Fibroblast of pulmonary artery (primary cell): Measurements from ENCODE around the gene WNT5A.

ENCODE experiments used
- DNase-seq: peaks from one replicate; pipeline ENCODE4 v3.0.0-alpha.2; 2010; ENCODE audit warnings: low read depth
- H3K4me3 ChIP-seq: replicated peaks from 2 replicates; pipeline ENCODE4 v1.5.1; 2011; ENCODE audit warnings: low read depth, mild to moderate bottlenecking, control low read depth, low read length, moderate library complexity
- TF ChIP-seq, protein P1 (sequence below): IDR thresholded peaks from 2 replicates; pipeline ENCODE4 v1.5.1; 2011; ENCODE audit warnings: mild to moderate bottlenecking, control low read depth, low read length, inconsistent platforms; ENCODE audit errors: missing control alignments

The WNT5A gene

DNA sequence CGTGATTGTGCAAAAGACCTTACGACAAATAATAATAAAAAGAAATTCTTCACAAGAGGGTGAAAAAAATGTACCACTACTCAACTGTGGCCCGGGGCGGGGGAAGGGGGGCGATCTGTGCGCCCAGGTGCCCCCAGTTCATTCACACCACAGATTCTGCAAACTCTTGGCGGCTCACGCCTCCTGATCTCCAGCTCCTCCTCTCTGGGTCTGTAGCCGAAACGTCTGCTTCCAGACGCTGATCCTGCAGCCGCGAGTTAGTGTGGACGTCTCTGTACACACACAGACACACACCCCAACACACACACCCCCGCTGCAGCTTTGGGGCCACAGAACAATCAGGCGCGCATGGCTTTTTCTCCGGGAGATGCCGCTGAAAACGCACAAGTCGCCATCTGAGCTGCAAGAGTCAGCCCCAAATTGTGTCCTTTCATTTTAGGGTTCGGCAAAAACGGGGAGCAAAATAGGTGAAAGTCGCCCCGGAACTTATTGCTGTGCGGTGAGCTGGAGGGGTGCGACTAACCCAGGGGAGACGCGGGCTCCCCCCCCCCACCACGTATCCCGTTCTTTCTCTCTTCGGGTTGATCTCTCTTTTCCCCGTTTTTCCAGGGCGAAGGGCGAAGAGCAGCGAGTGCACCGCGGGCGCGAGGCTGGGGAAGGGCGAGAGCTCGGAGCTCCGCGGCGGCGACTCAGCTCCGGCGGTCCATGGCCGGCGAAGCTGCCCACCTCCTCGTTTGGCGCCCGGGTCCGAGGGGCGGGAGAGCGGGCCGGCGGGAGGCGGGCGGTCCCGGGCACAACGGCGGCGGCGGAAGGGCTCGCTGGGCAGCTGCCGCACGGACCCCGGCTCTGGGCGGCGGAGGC is 505 bp upstream of the WNT5A start:
- H3K4me3 ChIP-seq, result peak overlapping the region; percentile 88
- TF ChIP-seq, protein P1, sequence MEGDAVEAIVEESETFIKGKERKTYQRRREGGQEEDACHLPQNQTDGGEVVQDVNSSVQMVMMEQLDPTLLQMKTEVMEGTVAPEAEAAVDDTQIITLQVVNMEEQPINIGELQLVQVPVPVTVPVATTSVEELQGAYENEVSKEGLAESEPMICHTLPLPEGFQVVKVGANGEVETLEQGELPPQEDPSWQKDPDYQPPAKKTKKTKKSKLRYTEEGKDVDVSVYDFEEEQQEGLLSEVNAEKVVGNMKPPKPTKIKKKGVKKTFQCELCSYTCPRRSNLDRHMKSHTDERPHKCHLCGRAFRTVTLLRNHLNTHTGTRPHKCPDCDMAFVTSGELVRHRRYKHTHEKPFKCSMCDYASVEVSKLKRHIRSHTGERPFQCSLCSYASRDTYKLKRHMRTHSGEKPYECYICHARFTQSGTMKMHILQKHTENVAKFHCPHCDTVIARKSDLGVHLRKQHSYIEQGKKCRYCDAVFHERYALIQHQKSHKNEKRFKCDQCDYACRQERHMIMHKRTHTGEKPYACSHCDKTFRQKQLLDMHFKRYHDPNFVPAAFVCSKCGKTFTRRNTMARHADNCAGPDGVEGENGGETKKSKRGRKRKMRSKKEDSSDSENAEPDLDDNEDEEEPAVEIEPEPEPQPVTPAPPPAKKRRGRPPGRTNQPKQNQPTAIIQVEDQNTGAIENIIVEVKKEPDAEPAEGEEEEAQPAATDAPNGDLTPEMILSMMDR, result no peak
- peak; percentile 70 for DNase-seq

DNA sequence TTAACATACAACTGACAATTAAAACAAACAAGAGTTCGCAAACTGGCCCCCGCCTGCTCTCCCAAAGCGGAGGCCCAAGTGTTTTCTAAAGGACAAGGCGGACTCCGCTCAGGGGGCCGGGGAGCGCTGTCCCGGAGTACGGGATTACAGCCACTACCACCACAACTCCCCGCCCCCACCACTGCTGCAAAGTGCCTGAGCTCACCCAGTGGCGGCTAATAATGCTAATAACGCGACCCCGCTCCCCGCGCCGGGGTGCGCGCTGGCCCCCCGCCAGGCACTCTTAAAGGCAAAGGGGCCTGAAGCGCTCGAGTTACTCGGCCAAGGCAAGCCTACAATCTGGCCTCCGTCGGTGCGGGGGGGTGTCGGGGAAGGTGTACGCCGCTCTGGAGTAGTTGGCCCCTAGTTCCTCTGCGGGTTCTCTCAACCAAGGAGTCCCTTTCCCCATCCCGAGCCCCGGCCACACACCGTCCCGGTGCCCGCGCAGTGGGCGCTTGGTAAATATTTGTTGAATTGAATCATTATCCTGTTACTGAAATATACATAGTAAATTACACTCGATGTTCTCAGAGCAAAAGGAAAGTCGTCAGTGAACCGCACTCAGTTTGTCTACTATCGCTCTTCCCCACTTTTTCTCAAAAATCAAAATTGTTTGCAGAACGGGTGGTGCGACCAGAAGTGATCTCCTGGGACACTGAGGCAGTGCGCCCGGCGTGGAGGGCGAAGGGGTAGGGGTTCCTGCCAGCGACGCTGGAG is 827 bp downstream of the WNT5A start:
- DNase-seq, result peak; percentile 79
- TF ChIP-seq, protein P1, result no peak
- H3K4me3 ChIP-seq, result peak overlapping the region; percentile 88

DNA sequence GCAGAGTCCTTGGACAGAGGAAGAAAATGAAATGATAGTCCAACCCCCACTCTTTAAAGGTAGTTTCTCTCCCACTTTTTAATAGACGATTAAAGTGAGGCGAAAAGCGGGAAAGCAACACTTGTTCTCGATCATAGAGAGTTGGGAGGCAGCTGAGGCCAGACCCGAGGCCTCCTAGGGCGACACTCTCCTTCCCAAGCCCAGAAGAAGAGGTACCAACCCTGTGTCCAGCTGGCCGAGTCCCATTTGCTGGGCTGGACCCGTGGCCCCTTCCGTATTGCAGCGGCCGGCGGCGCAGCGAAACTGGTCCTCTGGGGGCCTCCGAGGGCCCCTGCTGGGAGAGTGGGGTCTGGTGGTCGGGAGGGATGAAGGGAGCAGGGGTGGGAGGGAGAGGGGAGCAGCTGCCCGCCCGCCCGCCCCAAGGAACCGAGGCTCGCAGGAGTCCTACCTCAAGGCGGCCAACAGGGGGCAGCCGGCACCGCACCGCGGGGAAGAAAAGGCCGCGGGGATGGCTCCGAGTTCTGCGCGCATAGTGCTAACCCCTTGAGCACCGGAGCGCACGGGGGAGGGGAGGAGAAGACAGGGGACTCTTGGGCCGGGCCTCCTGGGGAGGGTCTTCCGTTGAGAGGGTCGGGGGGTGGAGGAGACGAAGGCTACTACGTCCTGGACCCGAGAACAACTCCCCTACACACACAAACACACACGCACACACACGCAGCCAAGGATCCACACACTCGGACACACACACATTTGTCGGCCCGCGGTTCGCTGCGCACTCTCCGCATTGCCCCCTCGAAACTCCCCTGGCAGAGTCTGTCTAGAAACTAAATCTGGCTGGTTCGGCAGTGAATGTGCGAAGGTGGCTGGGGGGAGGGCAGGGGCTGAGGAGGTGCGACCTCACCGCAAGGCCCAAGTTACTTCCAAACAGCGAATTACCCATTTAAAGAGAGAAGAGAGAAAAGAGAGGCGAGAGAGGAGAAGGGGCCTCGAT is 2.0 kb downstream of the WNT5A start:
- peak overlapping the region; percentile 88 for H3K4me3 ChIP-seq
- peak; percentile 89 for DNase-seq
- TF ChIP-seq, protein P1, result peak; percentile 52

GRCh38 chr3:55484191-55484689 is 2.9 kb downstream of the WNT5A start:
- TF ChIP-seq, protein P1, result no peak
- DNase-seq, result no peak
- H3K4me3 ChIP-seq, result peak overlapping the region; percentile 88

DNA sequence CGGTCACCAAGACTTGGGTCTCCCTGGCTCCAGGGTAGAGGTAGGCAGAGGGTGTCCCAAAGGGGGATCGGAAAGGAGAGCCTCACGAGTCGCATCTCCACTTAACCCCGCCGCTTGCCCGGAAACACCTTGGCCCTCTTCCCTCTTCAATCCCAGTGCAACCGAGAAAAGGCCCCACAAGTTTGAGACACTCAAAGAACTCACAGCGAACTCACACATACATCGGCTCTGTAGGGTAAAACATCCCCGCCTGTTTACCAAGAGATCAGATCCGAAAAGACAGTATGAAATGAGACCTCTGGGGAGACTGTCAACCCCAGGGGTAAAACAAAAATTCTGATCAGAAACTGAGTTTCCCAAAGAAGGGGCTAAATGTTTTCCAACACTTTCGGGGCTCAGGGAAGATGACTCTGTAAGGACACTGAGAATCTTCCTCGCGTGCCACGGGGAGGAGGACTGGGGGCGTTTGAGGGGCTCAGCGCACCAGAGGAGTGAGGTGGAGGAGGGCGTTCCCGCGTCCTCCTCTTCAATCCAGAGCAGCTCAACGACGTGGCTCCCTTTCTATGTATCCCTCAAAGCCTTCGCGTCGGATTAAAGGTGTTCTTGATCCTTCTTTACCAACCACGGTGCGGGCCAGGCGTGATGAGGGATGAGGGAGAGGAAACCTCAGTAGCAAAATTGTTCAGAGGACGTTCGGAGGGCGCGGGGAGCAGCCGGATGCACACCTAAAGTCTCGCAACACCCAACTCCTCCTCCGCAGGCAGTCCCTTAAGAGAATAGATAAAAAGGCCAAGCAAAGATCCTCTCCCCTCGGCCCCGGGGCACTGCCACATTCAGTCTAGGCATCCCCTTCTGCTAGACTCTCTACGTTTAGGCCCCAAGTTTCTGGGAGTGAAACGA is 3.7 kb downstream of the WNT5A start:
- H3K4me3 ChIP-seq, result peak overlapping the region; percentile 88
- DNase-seq, result no peak
- TF ChIP-seq, protein P1, result no peak
